Suppressor macrophage treated with lipopolysaccharide for 4 hours (primary cell): ENCODE results near the gene GPR155.

Source experiments
- DNase-seq: peaks from one replicate; pipeline ENCODE4 v3.0.0-alpha.2; 2020

Gene GPR155

GRCh38 chr2:174486563-174487107 lies at the start of gene GPR155:
Gene GPR155 (minus strand): TSS chr2:174487029. CDS start chr2:174481956, 5,073 bp downstream.
- DNase-seq: peak; percentile 21

GRCh38 chr2:174535757-174536703 lies 49.2 kb upstream of the GPR155 start:
- DNase-seq: no peak

GRCh38 chr2:174535083-174535482 lies 48.3 kb upstream of the GPR155 start:
- no peak for DNase-seq

GRCh38 chr2:174529916-174530315 lies 43.1 kb upstream of the GPR155 start:
- DNase-seq: no peak

GRCh38 chr2:174527959-174528358 lies 41.1 kb upstream of the GPR155 start:
- no peak for DNase-seq

- no peak for DNase-seq
These were observed 40.4 kb upstream of the GPR155 start for GRCh38 chr2:174527101-174527721.

GRCh38 chr2:174524527-174524926 lies 37.7 kb upstream of the GPR155 start:
- peak; percentile 86 for DNase-seq

GRCh38 chr2:174522553-174522952 lies 35.7 kb upstream of the GPR155 start:
- DNase-seq: peak; percentile 78

- DNase-seq: no peak
These were observed 31.6 kb upstream of the GPR155 start for GRCh38 chr2:174518395-174518794.

- peak; percentile 59 for DNase-seq
These were observed 29.9 kb upstream of the GPR155 start for GRCh38 chr2:174516501-174517378.

GRCh38 chr2:174512345-174512744 lies 25.5 kb upstream of the GPR155 start:
- no peak for DNase-seq

- DNase-seq: no peak
These were observed 24.9 kb upstream of the GPR155 start for GRCh38 chr2:174511580-174512260.

- DNase-seq: no peak
These were observed 23.9 kb upstream of the GPR155 start for GRCh38 chr2:174510583-174511189.

- DNase-seq: no peak
These were observed 16.5 kb upstream of the GPR155 start for GRCh38 chr2:174503161-174503809.

GRCh38 chr2:174499371-174499770 lies 12.5 kb upstream of the GPR155 start:
- peak; percentile 16 for DNase-seq

- no peak for DNase-seq
These were observed 8.7 kb upstream of the GPR155 start for GRCh38 chr2:174495365-174496012.

GRCh38 chr2:174493549-174494331 lies 6.9 kb upstream of the GPR155 start:
- no peak for DNase-seq

GRCh38 chr2:174492963-174493431 lies 6.2 kb upstream of the GPR155 start:
- DNase-seq: peak; percentile 80

- DNase-seq: no peak
These were observed 5.1 kb upstream of the GPR155 start for GRCh38 chr2:174491947-174492346.

GRCh38 chr2:174490051-174490450 lies 3.2 kb upstream of the GPR155 start:
- DNase-seq: no peak
